ENCODE data around the gene CHCHD3.

Gene CHCHD3

GRCh38 chr7:132859199-132859598, 222.7 kb downstream of the CHCHD3 start:
- DNase-seq (ENCODE audit: low spot score), result no peak

DNA sequence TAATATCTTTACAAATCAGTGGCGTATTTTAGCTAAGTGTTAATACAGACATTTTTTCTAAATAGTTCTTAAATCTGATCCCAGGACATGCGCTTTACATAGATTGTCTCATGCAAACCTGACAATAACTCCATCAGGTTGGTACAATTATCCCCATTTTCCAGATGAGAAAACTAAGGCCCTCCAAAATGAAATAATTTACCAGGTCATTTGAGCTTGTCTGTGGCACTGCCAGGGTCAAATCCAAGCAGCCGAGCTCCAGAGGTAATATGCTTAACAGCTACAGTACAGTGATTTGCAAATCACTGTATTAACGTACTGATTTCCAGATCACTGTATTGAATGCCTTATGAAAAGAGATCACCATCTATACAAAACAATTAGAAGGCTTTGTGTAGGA, 223.1 kb downstream of the CHCHD3 start:
- no peak for DNase-seq (ENCODE audit: low spot score)

GRCh38 chr7:132858251-132858650, 223.6 kb downstream of the CHCHD3 start:
- DNase-seq (ENCODE audit: low spot score), result no peak

DNA sequence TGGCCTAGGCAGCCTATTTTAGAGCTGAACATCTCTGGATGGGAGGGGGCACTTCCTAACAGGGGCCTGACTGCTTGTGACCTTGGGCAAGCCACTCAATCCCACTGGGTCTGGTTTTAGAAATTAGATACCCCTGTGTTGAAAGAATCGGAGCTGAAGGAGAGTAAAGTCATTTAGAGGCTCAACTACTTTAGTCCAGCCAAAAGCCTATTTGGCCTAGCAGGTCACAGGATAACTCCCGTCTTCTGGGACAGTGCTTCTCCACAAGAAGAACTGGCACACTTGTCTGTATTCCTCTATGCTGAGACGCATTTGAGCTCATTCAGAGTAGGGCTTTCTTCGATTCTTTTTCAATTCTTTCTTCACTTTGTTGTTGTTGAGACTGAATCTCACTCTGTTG, 224.2 kb downstream of the CHCHD3 start:
- DNase-seq (ENCODE audit: low spot score), result no peak

DNA sequence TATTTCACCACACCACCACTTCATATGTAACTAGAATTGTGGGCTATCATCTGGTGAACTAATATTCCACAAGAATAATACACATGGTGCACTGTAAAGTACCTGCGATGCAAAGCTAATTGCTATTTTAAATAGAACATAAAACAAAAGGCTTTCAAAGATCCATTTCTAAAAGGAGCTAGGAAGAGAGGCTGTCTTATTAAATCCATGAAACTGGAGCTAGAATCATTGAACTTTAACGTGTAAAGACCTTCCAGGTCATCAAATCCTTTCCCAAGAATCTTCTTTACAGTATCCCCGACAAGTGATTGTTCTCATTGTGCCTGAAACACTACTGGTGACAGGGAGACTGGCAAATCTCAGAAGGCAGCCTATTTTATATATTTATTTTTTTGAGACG, 224.9 kb downstream of the CHCHD3 start:
- DNase-seq (ENCODE audit: low spot score), result no peak

DNA sequence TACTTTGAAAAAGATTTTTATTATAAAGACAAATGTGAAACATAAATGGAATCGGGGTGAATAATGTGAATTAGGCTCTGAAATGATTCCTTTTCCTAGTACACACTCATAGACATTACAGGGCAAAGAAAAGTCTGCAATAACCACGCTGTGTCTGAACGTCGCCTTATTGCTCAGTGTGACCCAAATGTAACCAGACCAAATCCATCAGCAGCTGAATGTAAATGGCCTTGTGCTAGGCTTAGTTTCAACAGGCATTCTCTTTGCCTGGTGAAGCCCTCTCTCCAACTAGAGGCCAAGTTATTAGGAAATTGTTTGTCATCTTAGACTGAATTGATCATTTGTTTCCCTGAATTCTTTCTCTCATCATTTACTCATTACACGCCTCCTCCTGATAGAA, 225.5 kb downstream of the CHCHD3 start:
- DNase-seq (ENCODE audit: low spot score), result no peak

DNA sequence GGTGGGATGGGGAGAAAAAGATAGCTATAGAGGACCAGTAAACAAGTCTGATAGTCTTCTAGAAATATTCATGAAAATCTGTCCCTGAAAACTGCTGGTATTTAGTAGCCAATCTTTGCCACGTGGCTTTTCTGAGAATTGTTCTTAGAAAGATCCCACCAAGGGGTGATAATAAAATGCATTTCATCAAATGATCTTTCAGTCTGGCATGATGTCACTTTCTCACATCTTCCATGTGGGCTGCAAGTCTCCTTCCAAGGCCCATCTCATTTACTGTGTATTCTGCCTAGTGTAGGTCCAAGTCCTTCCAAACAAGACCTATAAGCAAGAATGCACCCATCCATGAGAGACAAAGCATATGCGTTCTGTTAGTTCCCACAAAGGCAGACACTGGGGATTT, 226.0 kb downstream of the CHCHD3 start:
- DNase-seq (ENCODE audit: low spot score), result no peak

- DNase-seq (ENCODE audit: low spot score), result no peak
Measured at GRCh38 chr7:132854238-132854637, 227.7 kb downstream of the CHCHD3 start.

- no peak for DNase-seq (ENCODE audit: low spot score)
Measured at GRCh38 chr7:132847376-132847775, 234.5 kb downstream of the CHCHD3 start.

GRCh38 chr7:132846086-132846485, 235.8 kb downstream of the CHCHD3 start:
- DNase-seq (ENCODE audit: low spot score), result no peak

DNA sequence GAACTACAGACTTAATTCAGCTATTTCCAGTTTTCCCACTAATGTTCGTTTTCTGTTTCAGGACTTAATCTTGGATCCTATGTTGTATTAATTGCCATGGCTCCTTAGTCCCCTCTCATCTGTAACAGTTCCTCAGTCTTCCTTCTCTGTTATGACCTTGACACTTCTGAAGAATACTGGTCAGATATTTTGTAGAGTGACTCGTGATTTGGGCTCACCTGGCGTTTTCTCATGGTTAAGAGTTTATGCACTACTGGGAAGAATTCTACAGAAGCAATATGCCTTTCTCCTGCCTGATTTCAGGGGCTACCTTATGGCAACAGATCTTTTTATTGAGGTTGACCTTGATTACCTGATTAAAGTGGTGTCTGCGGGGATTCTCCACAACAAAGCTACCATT, 239.4 kb downstream of the CHCHD3 start:
- DNase-seq (ENCODE audit: low spot score), result no peak

- DNase-seq (ENCODE audit: low spot score), result no peak
Measured at GRCh38 chr7:132840199-132840598, 241.7 kb downstream of the CHCHD3 start.

DNA sequence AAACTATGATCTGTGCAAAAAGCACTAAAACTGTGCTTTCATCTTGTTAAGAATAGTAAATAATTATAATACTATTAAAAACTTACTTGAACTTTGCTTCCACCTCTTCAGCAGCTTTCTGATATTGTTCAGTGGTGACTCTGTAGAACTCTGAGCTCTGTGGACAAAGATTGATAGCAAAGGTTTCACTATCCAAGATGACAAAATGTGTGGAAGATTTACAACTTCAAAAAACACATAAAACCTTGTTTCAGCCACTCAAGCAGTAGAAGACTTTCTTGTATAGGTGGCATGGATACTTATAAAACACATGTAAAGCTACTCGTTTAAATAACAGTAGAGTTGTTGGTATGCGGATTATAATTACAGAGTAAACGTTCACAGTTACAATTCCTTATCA, 243.6 kb downstream of the CHCHD3 start:
- no peak for DNase-seq (ENCODE audit: low spot score)

DNA sequence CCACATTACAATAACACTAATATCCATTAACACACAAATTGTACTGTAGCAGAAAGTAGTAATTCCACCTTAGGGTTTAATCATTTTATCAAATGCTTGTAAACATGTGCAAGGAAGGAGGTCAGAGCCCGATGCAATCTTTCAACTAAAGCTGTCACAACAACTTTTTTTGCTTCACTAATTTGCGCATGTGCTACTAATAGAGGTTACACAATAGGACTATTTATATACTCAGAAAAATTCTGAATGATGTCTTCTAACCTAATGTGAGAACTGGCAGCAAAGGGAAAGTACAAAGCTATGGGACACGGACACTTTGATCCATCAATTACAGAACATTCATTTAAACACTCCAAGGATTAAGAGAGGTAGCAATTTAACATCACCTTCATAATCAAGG, 244.4 kb downstream of the CHCHD3 start:
- DNase-seq (ENCODE audit: low spot score), result no peak

GRCh38 chr7:132836746-132837145, 245.1 kb downstream of the CHCHD3 start:
- DNase-seq (ENCODE audit: low spot score), result no peak

- DNase-seq (ENCODE audit: low spot score), result no peak
Measured at GRCh38 chr7:132830941-132831340, 250.9 kb downstream of the CHCHD3 start.

DNA sequence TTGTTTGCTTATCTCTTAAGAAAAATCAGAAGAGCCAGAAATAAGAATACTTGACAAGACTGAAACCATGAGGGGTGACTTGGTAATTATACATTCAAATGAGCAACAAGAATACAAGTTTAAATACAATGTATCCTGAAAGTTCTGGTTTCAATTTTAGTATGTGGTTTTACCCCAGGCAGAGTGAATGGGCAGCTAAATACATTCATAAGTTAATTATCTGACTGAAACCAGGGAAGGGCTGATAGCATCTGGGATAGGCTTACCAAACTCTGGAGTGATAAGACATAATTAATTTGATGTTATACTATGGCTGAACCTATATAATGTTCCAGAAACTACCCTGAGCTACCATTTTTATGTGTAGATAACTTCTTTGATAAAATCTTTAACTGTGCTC, 253.4 kb downstream of the CHCHD3 start:
- DNase-seq (ENCODE audit: low spot score), result no peak

DNA sequence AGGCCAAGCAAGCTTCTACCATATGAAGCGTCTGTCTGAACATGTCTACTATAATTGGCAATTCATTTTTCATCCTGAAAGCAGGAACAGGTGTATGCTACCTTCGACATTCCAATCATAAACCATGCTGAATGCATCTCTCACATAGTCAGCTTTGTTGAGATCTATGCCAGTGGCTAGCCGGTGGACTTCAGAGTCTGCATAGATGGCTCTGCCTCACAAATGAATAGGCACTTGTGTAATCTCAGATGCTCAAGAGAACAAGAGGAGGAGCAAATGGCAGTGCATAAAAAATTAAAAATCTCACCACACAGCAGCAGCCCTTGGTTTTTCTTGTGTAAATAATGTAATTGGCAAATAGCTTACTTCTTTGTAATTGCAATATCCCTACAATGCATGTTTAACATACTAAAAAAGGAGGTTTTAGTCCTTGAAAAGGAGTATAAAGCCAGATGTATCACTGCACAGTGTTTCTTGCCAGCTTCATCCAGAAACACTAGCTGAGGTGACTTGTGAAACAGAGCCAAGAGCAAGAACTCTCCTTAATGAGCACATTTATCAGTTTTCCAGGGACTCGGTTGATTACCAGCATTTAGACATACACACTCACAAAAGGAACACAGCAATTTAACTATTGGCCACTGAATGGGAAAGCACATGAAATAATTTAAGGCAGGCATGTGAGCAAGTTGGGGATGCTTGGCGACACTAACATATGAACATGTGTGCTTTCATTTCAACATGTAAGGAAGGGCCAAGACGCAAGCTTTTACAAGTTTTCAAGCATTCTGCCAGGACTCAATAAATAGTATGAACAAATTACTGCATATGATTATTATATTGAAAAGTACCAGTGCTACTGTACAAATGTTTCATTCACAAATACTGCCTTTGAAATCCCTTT, 255.7 kb downstream of the CHCHD3 start:
- DNase-seq (ENCODE audit: low spot score), result no peak

GRCh38 chr7:132825222-132825621, 256.7 kb downstream of the CHCHD3 start:
- DNase-seq (ENCODE audit: low spot score), result peak; percentile 9

GRCh38 chr7:132819648-132820047, 262.2 kb downstream of the CHCHD3 start:
- no peak for DNase-seq (ENCODE audit: low spot score)

- DNase-seq (ENCODE audit: low spot score), result no peak
Measured at GRCh38 chr7:132817949-132818348, 263.9 kb downstream of the CHCHD3 start.

DNA sequence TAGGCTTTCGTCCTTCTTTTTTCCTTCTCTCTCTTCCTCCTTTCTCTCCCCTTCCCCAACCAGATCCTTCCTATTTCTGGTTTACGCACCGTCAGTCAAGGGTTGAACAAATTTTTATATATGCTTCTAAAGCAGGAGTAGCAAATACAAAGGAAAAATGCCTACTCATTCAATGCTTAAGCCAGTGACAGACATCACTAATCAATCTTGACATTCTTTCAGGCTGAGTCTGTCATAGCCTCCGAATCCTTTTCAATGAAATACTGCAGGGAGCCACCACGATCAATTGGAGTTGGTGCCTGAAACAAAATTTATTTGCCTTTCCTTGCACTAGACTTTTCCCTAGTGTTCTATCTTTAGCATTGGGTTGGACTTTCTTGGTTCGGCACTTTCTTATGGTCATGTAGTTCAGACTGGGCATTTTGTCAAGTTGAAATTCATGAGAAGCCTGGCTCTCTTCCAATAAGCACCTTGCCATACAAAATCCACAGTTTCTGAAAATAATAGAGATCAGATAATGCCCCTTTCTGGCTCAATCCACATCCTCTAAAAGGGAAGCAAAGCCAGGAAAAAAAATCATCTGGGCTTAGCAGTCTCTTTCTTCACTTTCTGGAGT, 266.1 kb downstream of the CHCHD3 start:
- no peak for DNase-seq (ENCODE audit: low spot score)

DNA sequence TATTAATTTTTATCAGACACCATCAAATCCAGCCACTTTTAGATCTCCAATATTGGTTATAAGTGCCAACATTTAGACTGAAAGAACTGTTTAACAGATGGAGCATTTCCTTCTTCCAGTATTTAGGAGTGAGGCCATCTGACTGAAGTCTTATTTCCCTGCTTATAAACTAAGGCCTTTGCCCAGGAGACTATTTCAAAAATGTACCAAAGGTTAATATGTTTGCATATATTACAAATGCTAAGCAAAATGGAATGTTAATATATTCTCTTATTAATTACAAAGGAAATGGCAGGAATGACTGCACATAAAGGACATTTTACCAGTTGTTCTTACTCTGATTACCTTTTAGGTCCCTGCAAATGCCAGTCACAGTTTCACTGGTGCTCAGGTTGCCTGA, 266.8 kb downstream of the CHCHD3 start:
- DNase-seq (ENCODE audit: low spot score), result no peak

DNA sequence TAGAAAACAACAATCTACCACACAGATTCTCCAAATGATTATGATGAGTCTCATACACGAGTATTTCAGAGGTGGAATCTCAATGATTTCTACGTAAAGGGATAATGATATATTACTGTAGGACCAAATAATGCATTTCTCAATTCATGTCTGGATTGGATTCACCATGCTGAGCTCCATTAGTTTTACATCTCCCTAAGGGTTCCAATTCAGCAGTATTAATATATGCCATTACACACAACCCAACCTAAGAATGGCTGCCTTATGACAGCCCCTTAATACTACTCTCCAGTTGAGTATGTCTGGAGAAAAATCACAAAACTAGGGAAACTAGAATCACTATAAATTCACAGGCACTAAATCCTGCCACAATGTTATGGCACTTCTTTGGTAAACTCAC, 271.3 kb downstream of the CHCHD3 start:
- no peak for DNase-seq (ENCODE audit: low spot score)

Measured in activated CD4-positive, alpha-beta T cell treated with anti-CD3 and anti-CD28 coated beads, Interleukin-2, Interleukin-4, amounts not matched to agents 100 ng/mL and 50 ng/mL, durations not matched to agents 16 hours and 8 hours (primary cell).